OCI-M2 (cell line): ENCODE measurements around the gene PXDC1.
"Not testable (repeated sequence)": the region's sequence is repeated elsewhere in the genome, so short reads cannot be mapped to it uniquely, and the experiment has no call there.

Experiments
- DNase-seq: peaks from one replicate; lab custom pipeline; 2025; ENCODE audit not compliant: unreplicated experiment; lab: John Stamatoyannopoulos, UW

PXDC1 gene

DNA sequence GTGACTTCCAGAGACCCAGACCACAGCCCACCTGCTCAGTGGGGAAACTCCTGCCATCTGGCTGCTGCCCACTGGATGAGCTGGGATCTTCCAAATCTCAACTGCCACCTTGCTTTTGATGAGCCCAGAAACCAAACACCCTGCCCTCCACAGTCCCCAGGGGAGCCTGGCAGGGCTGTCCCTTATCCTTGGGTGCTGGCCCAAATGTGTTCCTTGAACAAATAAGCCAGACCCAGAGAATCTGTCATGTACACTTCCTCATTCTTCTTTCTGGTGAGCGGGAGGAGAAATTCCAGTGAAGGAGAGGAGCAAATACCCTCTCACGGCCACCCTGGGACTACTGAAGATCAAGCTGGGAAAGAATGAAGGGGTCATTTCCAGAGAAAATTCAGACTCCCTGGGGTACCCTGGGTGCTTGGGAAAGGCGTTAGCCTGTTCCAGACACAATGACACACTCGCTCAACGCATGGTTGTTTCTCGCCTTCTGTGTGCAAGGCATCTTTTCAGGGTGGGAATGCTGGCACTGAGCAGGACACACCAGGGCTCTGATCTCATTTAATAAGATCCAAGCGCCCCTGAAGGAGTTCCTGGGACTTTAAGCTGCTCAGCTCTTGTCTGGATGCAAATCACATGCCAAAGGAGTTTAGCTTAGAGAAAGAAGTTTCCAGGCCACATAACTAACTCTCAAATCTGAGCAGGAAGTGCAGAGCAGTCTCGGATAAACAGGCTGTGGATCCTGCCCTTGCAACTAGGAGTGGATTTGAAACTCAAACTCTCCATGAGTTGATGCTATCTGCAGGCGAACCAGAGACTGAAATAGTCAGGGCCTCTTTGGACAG lies 38.5 kb downstream of the PXDC1 start:
- no peak for DNase-seq

DNA sequence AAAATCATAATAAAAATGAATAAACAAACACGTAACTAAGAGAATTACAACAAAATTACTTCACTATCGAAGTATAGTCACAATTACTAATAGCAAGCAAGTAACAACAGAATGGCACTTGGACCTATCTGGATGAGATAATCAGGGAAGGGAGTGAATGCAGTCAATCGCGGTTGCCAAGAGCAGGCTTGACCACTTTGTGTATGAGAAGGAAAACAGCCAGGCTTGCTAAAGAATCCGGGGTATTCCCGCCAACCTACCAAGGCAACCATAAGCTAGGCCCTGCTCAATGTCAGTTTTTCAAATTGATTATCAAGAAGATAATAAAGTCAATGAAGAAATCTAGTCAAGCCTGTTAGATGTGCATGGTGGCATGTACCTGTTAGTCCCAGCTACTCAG lies 39.7 kb downstream of the PXDC1 start:
- no peak for DNase-seq

GRCh38 chr6:3710403-3710802 lies 41.1 kb downstream of the PXDC1 start:
- DNase-seq = no peak

DNA sequence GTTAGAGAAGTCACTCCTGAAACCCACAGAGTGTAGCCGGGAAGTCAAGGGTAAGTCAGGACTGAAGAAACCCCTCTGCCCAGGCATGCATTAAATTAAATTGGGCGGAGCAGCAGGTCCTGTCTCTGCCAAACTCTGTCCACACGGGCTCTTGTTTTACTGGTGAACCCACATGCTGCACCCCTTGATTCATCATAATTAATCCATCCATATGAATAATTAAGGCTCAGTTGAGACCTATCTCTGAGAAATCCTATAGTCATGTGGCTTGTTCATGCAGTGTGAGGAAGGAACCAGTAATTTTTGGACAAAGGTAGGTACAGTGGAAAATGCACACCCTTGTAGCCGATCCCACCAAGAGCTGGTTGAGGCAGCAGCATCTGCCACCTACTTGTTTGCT lies 43.0 kb downstream of the PXDC1 start:
- DNase-seq = no peak

GRCh38 chr6:3707751-3708412 lies 43.6 kb downstream of the PXDC1 start:
- DNase-seq = no peak

- no peak for DNase-seq
These were observed 44.5 kb downstream of the PXDC1 start for GRCh38 chr6:3707024-3707423.

GRCh38 chr6:3706547-3706946 lies 45.0 kb downstream of the PXDC1 start:
- DNase-seq = no peak

GRCh38 chr6:3701631-3702030 lies 49.9 kb downstream of the PXDC1 start:
- no peak for DNase-seq

DNA sequence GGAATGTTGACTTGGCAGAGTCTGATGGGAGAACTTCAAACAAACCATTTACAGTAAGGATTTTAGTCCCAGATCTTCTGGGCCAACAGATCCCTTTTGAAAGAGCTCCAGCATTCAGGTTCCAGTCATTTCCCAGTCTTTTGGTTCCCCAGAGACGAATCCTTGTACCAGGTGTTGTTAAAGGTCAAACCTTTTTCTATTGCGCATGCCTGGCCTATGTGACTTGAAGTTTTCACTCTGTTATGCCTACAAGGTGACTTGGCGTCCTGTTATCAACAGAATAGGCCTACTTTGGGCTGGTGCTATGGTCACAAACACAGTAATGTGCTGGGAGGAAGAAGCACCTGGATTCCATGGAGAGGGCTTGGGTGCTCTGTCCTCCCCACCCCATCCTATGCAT lies 52.3 kb downstream of the PXDC1 start:
- no peak for DNase-seq

- DNase-seq = no peak
These were observed 53.5 kb downstream of the PXDC1 start for GRCh38 chr6:3698021-3698420.

- DNase-seq = no peak
These were observed 53.9 kb downstream of the PXDC1 start for GRCh38 chr6:3697609-3698008.

DNA sequence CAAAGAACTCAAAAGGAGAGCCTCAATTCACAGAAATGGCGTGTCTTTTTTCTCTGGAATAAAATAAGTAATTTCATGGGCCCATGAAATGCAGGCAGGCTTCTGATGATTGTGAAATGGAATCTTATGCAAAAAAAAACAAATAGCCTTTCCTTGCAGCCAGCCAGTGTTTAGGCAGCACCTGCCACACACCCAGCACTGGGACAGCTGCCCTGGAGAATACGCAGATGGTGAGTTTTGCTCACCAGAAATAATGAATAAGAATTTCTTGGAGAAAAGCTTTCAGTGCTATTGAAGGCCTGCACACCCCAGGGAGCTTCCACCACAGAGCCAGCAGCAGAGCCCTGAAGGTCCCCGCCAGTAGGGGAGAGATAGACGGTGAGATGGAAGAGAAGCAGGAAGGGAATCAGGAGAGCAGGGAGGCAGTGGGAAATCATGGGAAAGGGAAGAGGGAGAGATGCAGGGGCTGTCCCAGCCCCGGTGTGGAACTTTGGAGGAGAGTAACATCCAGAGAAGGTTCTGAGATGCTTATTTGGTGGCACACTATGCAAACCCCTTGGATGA lies 54.9 kb downstream of the PXDC1 start:
- DNase-seq = no peak

DNA sequence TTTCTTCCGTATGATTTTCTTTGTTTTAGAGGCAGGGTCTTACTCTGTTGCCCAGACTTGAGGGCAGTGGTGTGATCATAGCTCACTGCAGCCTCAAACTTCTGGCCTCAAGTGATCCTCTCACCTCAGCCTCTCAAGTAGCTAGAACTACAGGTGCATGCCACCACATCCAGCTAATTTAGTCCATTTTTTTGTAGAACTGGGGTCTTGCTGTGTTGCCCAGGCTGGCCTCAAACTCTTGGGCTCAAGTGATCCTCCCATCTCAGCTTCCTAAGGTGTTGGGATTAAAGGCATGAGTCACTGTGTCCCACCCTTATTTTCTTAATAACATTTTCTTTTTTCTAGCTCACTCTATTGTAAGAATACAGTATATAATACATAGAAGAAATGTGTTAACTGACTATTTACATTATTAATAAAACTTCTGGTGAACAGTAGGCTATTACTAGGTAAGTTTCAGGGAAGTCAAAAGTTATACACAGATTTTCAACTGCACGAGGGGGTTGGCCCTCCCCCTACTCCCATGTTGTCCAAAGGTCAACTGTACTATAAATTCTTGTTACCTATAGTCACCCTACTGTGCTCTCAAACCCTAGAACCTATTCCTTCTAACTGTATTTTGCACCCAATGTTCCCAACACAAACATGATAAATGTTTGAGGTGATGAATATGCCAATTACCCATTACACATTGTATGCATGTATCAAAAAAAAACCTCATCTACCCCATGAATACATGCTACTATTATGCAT lies 56.3 kb downstream of the PXDC1 start:
- no peak for DNase-seq

DNA sequence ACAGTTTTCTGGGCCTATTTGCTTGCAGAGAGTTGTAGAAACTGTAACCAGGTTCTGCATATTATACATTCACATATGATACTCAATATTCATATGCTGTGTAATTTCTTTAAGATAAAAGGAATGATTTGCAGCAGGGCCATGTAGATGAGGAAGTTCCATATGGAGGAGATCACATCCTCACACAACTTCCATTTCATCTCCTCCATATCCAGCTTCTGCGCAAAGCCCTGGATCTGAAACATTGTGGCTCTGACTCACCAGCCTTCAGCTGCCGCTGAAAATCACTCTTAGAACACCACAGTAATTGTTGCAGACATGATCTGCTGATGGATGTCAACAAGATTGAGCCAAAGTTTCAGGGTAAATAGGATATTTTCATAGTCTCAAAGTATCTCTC lies 57.7 kb downstream of the PXDC1 start:
- DNase-seq = no peak

DNA sequence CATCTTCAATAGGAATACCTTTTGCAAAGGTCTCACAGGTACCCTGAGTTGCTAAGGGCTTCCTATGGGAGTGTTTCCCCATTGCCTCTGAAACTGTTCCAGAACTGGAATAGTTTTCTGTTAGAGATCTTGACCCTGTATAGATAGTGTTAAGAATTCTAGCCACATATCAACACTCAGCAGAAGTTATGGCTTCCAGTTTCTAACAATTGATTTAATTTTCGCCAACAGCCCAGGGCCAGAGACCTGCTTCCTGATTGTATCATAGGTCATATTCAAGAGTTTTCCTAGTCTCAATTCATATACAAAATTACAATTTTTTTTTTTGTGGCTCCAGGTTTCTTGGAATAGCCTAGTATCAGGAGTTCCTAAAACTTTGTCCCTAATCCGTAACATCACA lies 61.0 kb downstream of the PXDC1 start:
- DNase-seq = no peak

DNA sequence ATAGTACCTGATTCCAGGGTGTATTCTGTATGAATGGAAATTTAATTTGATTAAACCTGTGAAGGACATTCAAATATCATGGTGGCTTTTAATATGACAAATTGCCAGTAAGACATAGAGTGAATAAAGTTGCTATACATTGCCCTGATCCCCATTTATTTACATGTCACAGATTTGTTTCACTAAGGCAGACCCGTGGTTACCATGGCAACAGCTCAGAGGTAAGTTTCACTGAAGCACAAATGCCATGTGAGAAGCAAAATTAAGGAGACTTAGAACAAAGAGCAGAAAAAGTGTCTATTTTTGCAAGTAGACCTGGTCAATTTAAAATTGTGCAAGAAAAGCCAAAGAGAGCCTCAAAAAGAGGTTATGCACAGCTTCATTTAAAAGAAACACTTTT lies 63.7 kb downstream of the PXDC1 start:
- no peak for DNase-seq

- no peak for DNase-seq
These were observed 68.2 kb downstream of the PXDC1 start for GRCh38 chr6:3683331-3683730.

DNA sequence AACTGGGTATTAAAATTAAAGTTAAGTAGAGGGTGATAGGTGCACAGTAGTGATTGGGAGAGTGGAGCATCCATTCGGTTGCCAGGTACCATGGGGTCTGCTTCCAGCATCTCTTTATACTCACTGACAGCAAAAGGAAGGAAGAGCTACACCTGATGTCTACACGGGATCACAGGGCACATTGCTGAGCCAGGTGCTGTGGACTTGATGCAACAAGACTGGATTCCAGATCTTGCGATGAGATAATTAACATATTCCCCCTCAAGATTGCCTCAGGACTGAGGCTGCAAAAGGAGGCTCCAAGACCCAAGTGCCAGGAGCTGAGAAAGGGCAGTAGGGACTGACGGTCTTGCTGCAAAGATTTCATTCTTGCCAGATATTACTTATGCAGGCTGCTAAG lies 72.6 kb downstream of the PXDC1 start:
- no peak for DNase-seq

DNA sequence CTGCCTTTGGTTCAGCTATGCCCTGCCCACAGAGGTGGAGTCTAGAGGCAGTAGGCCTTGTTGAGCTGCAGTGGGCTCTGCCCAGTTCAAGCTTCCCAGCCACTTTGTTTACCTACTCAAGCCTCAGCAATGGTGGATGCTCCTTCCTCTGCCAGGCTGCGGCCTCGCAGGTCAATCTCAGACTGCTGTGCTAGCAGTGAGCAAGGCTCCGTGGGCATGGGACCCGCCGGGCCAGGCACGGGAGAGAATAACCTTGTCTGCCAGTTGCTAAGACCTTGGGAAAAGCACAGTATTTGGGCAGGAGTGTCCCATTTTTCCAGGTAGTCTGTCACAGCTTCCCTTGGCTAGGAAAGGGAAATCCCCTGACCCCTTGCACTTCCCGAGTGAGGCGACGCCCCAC lies 73.8 kb downstream of the PXDC1 start:
- not testable (repeated sequence) for DNase-seq

GRCh38 chr6:3677351-3677750 lies 74.2 kb downstream of the PXDC1 start:
- not testable (repeated sequence) for DNase-seq
